ENCODE measurements around the gene DERL3.

DERL3 gene

DNA sequence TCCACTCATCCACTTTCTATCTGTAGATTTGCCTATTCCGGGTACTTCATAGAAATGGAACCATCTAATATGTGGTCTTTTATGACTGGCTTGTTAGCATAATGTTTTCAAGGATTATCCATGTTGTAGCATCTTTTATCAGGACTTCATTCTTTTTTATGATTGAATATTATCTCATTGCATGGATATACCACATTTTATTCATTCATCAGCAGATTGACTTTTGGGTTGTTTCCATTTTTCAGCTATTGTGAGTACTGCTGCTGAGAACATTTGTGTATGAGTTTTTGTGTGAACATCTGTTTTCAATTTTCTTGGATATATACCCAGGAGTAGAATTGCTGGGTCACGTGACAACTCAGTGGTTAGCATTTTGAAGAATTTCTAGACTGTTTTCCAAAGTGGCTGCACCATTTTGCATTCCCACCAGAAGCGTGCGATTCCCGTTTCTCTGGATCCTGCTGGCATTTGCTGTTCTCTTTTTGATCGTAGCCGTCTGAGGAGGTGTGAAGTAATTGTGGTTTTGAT, 8.9 kb downstream of the DERL3 start:
- no peak for DNase-seq

- no peak for DNase-seq
These were observed 9.8 kb downstream of the DERL3 start for GRCh38 chr22:23828800-23829680.

GRCh38 chr22:23827351-23827995, 11.3 kb downstream of the DERL3 start:
- DNase-seq, result no peak

- DNase-seq, result no peak
These were observed 12.1 kb downstream of the DERL3 start for GRCh38 chr22:23826510-23827350.

- DNase-seq, result no peak
These were observed 13.4 kb downstream of the DERL3 start for GRCh38 chr22:23825246-23825905.

GRCh38 chr22:23824476-23825245, 14.1 kb downstream of the DERL3 start:
- no peak for DNase-seq

- DNase-seq, result no peak
These were observed 15.4 kb downstream of the DERL3 start for GRCh38 chr22:23823331-23823791.

GRCh38 chr22:23822101-23822671, 16.6 kb downstream of the DERL3 start:
- no peak for DNase-seq

- no peak for DNase-seq
These were observed 18.0 kb downstream of the DERL3 start for GRCh38 chr22:23820748-23821211.

DNA sequence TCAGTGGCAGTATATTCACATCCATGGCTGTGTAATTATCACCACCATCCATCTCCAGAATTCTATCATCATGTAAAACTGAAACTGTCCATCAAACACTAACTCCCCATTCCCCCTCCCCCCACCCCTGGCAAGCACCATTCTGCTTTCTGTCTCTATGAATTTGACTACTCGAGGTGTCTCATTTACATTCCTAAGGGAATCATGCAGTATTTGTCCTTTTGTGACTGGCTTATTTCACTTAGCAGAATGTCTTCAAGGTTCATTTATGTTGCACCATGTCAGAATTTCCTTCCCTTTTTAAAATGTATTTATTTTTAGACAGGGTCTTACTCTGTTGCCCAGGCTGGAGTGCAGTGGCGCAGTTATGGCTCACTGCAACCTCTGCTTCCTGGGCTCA, 20.3 kb downstream of the DERL3 start:
- no peak for DNase-seq

GRCh38 chr22:23817146-23817545, 21.7 kb downstream of the DERL3 start:
- no peak for DNase-seq

GRCh38 chr22:23816156-23816976, 22.4 kb downstream of the DERL3 start:
- no peak for DNase-seq

DNA sequence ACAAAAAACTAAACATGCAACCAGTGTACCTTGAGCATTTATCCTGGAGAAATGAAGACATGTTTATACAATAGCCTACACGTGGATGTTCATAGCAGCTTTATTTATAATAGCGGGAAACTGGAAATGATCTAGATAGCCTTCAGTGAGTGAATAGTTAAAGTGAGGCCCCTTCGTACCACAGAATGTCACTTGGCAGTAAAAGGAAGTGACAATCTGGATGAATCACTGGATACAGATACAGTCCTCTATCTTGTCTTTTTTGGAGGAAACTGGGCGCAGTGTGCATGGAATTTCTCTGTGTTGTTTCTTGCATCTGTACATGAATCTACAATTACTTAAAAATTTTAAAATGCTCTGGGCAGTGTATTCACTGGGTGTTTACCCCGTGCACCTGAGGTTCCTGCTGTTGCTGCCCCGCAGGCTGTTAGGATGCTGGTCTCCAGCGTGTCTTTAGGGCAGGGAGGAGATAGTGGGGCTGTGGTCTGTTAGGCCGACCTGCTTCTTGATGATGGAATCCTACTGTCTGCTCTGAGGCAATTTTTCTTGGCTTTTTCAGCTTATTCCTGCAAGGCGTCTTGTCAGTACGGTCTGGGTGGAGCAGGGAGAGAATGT, 23.2 kb downstream of the DERL3 start:
- no peak for DNase-seq

DNA sequence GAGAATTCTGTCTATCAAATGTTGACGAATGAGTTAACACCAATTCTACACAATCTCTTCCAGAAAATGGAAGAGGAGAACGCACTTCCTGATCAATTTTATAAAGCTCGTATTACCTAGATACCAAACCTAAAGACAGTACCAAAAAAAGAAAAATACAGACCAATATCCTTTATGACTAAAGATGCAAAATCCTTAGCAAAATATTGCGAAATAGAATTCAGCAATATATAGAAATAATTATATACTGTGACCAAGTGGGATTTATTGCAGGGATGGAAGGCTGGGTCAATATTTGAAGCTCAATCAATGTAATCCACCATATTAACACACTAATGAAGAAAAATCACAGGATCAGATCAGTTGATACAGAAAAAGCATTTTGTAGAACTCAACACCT, 26.4 kb downstream of the DERL3 start:
- DNase-seq, result no peak

DNA sequence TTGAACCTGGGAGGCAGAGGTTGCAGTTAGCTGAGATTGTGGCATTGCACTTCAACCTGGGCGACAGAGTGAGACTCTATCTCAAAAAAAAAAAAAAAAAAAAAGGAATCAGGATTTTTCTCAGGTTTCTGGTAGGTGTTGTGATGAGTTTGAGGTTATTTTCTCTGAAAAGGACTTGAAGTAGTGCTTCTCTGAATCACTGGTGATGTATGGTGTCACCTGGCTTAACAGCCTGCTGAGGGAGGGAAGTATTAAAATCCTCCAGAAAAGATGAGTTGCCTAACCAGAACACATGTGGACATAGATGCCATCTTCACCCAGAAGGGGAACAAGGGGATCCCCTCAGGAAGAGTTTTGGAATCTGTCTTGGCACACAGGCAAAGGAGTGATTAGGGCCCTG, 32.0 kb downstream of the DERL3 start:
- DNase-seq, result no peak

- DNase-seq, result no peak
These were observed 34.0 kb downstream of the DERL3 start for GRCh38 chr22:23804781-23805291.

DNA sequence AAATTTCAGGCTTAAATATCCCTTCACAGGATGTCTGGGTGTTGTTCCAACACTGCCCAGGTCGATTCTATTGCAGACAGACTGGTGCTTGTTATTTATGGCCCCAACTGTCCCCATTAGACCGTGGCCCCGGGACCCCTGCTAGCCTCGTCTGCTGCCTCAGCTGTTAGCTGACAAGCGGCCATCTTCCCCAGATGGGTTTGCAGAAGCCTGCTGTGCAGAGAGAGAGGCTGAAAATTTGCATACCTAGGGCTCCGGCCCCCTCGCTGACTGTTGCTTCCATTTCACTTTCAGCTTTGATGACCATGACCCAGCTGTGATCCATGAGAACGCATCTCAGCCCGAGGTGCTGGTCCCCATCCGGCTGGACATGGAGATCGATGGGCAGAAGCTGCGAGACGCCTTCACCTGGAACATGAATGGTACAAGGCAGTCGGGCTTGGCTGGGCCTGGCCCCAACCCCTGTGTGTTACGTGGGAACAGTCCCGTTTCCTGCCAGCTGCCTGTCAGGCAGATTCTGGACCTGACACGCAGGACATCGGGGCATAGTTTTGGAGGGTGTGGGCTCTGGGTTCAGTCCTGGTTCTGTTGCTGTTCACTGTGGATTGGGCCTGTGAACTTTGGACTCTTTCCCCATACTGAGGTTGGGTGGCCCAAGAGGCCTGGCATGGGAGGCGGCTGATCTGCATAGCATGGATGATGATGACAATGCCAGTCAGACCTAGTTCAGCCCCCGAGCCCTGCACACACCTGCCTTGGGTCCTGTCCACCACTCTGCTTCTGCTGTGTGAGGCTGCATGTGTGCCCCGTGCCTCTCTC, 35.6 kb downstream of the DERL3 start:
- no peak for DNase-seq

- DNase-seq, result no peak
These were observed 36.9 kb downstream of the DERL3 start for GRCh38 chr22:23801886-23802377.

Data from stimulated activated naive CD4-positive, alpha-beta T cell (primary cell).